Fibroblast of skin of left quadriceps (primary cell): ENCODE measurements around the gene PRR19.

Experiments
- DNase-seq, 2 experiments: peaks; one replicate each; pipeline ENCODE4 v3.0.0-alpha.2; 2013; ENCODE audit warnings: low read depth in 2 of 2

Gene PRR19

GRCh38 chr19:42348211-42348610 is 46.3 kb downstream of the PRR19 start:
- DNase-seq = no peak

- DNase-seq = no peak
Observed at GRCh38 chr19:42349378-42350107, 47.6 kb downstream of the PRR19 start.

GRCh38 chr19:42350417-42350816 is 48.5 kb downstream of the PRR19 start:
- no peak for DNase-seq

GRCh38 chr19:42351079-42351735 is 49.3 kb downstream of the PRR19 start:
- DNase-seq = no peak

GRCh38 chr19:42352301-42353259 is 50.6 kb downstream of the PRR19 start:
- no peak for DNase-seq

- no peak for DNase-seq
Observed at GRCh38 chr19:42353341-42354015, 51.5 kb downstream of the PRR19 start.

- no peak for DNase-seq
Observed at GRCh38 chr19:42355896-42356295, 54.0 kb downstream of the PRR19 start.

GRCh38 chr19:42356686-42357085 is 54.8 kb downstream of the PRR19 start:
- DNase-seq = no peak

- no peak for DNase-seq
Observed at GRCh38 chr19:42357290-42357689, 55.4 kb downstream of the PRR19 start.
